ENCODE data around the gene MSLN. TPM values are rescaled to one million over a fixed set of nuclear protein-coding genes. Genes with fewer than 3 reads are reported as not detected.
A peak's percentile ranks its signal among the peaks of the same experiment; 100 is the strongest.

Gene MSLN
- total and polyA plus RNA-seq, 10 donors, result 0.22 to 1.1 (median 0.41) TPM; not detected in 4

GRCh38 chr16:788399-789126 is 28.0 kb downstream of the MSLN start, which contains the start of gene CHTF18:
Gene CHTF18 (plus strand): TSS chr16:788620. CDS start chr16:788685, 65 bp downstream.
- WGBS, 5 donors, result 0 to 1% (median 0%) methylated on average over 14 to 97 of the region's 97 CpGs
- Histone ChIP-seq H3K27ac (peak within 1 kb of the TSS; percentile 53 to 90 (median 78)), H3K4me1 (peaks cover 17 to 45% (median 33%) of the 10 kb centered on the region in 6 donors), H3K36me3 (peaks cover 0 to 63% (median 18%) of the 10 kb centered on the region in 6 donors), H3K4me3 (peak within 1 kb of the TSS; percentile 92 to 99 (median 97)), H3K27me3 (replicated peaks in 1 of 7) (peaks cover 0 to 3% (median 0%) of the 10 kb centered on the region in 7 donors), H3K9me3 (no peaks in the 10 kb centered on the region)
- intact Hi-C loops (cut with DNase I; ENCODE audit: low total_unique reads), result loop anchor here (5.0 kb wide), 1 partner anchor 76 kb away; no protein-coding TSS in a partner anchor
- DNase-seq, result peak; percentile 95
- no peak for TF ChIP-seq CTCF (IDR thresholded peaks at IDR 0.05 in 8 of 11, conservative IDR thresholded peaks at IDR 0.05 in 3 of 11)
- peak; percentile 10 to 68 (median 65) for TF ChIP-seq POLR2AphosphoS5 (IDR thresholded peaks at IDR 0.05)

GRCh38 chr16:789191-789850 is 28.8 kb downstream of the MSLN start:
- Histone ChIP-seq H3K4me3 (peak overlapping the region; percentile 79 to 99 (median 94)), H3K4me1 (peaks cover 17 to 45% (median 33%) of the 10 kb centered on the region in 6 donors), H3K27me3 (replicated peaks in 1 of 7) (no peaks in the 10 kb centered on the region), H3K27ac (peak overlapping the region in 2 of 8 donors; percentile 77 to 90), H3K36me3 (peaks cover 0 to 70% (median 19%) of the 10 kb centered on the region in 6 donors), H3K9me3 (no peaks in the 10 kb centered on the region)
- intact Hi-C loops (cut with DNase I; ENCODE audit: low total_unique reads), result loop anchor here (5.0 kb wide), 1 partner anchor 77 kb away; no protein-coding TSS in a partner anchor
- WGBS, 5 donors, result 75 to 90% (median 77%) methylated on average over 5 to 33 of the region's 33 CpGs
- TF ChIP-seq CTCF (IDR thresholded peaks at IDR 0.05 in 8 of 11, conservative IDR thresholded peaks at IDR 0.05 in 3 of 11) (no peak), POLR2A (IDR thresholded peaks at IDR 0.05) (no peak), POLR2AphosphoS5 (IDR thresholded peaks at IDR 0.05) (no peak)
- DNase-seq, result peak; percentile 83

GRCh38 chr16:790086-790485 is 29.6 kb downstream of the MSLN start:
- Histone ChIP-seq H3K27me3 (replicated peaks in 1 of 7) (no peaks in the 10 kb centered on the region), H3K4me1 (peaks cover 17 to 44% (median 33%) of the 10 kb centered on the region in 6 donors), H3K9me3 (no peaks in the 10 kb centered on the region), H3K36me3 (peaks cover 0 to 73% (median 19%) of the 10 kb centered on the region in 6 donors), H3K27ac (no peak overlapping the region), H3K4me3 (no peak overlapping the region)
- intact Hi-C loops (cut with DNase I; ENCODE audit: low total_unique reads), result no loop called here
- TF ChIP-seq CTCF (IDR thresholded peaks at IDR 0.05 in 8 of 11, conservative IDR thresholded peaks at IDR 0.05 in 3 of 11) (no peak), POLR2A (IDR thresholded peaks at IDR 0.05) (no peak), POLR2AphosphoS5 (IDR thresholded peaks at IDR 0.05) (no peak)
- no peak for DNase-seq
- WGBS, 5 donors, result 90 to 96% (median 95%) methylated on average over 8 to 17 of the region's 17 CpGs

- Histone ChIP-seq H3K4me1 (peaks cover 13 to 33% (median 24%) of the 10 kb centered on the region in 6 donors), H3K9me3 (no peaks in the 10 kb centered on the region), H3K36me3 (peaks cover 0 to 69% (median 13%) of the 10 kb centered on the region in 6 donors), H3K4me3 (no peak overlapping the region), H3K27me3 (replicated peaks in 1 of 7) (no peaks in the 10 kb centered on the region), H3K27ac (no peak overlapping the region)
- WGBS, 5 donors, result 95 to 99% (median 97%) methylated on average over 9 to 23 of the region's 23 CpGs
- TF ChIP-seq CTCF (IDR thresholded peaks at IDR 0.05 in 8 of 11, conservative IDR thresholded peaks at IDR 0.05 in 3 of 11) (no peak), POLR2A (IDR thresholded peaks at IDR 0.05) (no peak), POLR2AphosphoS5 (IDR thresholded peaks at IDR 0.05) (no peak)
- no peak for DNase-seq
- intact Hi-C loops (cut with DNase I; ENCODE audit: low total_unique reads), result no loop called here
Measured at GRCh38 chr16:791131-791530, 30.6 kb downstream of the MSLN start.

Measured in spleen (tissue), 11 donors.